Measurements from ENCODE around the gene ZCWPW1. TPM values are rescaled to one million over a fixed set of nuclear protein-coding genes. Genes with fewer than 3 reads are reported as not detected.

Gene ZCWPW1
- total RNA-seq, 1 donor from 2014 or later, result 1.3 TPM

- no peaks in the 10 kb centered on the region for H3K27me3 ChIP-seq (ENCODE audit: control insufficient read depth, insufficient read depth, low read length)
- no peak for DNase-seq (ENCODE audit: low read depth)
- no peak for TF ChIP-seq CTCF (IDR thresholded peaks at IDR 0.05; ENCODE audit: insufficient read depth, low read length, severe bottlenecking)
- H3K36me3 ChIP-seq (ENCODE audit: control insufficient read depth, insufficient read depth, low read length), result peaks cover 4% of the 10 kb centered on the region
- FAIRE-seq, result no peak
- no peak overlapping the region for H3K4me3 ChIP-seq (ENCODE audit: low read depth, low read length)
Observed at GRCh38 chr7:100475549-100475948, 47.0 kb upstream of the ZCWPW1 start.

- FAIRE-seq (no peak), DNase-seq (ENCODE audit: low read depth) (peak; percentile 61)
- H3K27me3 ChIP-seq (ENCODE audit: control insufficient read depth, insufficient read depth, low read length), result no peaks in the 10 kb centered on the region
- H3K36me3 ChIP-seq (ENCODE audit: control insufficient read depth, insufficient read depth, low read length), result peaks cover 5% of the 10 kb centered on the region
- no peak for TF ChIP-seq CTCF (IDR thresholded peaks at IDR 0.05; ENCODE audit: insufficient read depth, low read length, severe bottlenecking)
- no peak overlapping the region for H3K4me3 ChIP-seq (ENCODE audit: low read depth, low read length)
Observed at GRCh38 chr7:100472854-100473499, 44.5 kb upstream of the ZCWPW1 start.

- FAIRE-seq, result no peak
- H3K36me3 ChIP-seq (ENCODE audit: control insufficient read depth, insufficient read depth, low read length), result peaks cover 8% of the 10 kb centered on the region
- no peaks in the 10 kb centered on the region for H3K27me3 ChIP-seq (ENCODE audit: control insufficient read depth, insufficient read depth, low read length)
- no peak for TF ChIP-seq CTCF (IDR thresholded peaks at IDR 0.05; ENCODE audit: insufficient read depth, low read length, severe bottlenecking)
- DNase-seq (ENCODE audit: low read depth), result no peak
- H3K4me3 ChIP-seq (ENCODE audit: low read depth, low read length), result no peak overlapping the region
Observed at GRCh38 chr7:100472121-100472851, 43.8 kb upstream of the ZCWPW1 start.

- no peak for TF ChIP-seq CTCF (IDR thresholded peaks at IDR 0.05; ENCODE audit: insufficient read depth, low read length, severe bottlenecking)
- no peak overlapping the region for H3K4me3 ChIP-seq (ENCODE audit: low read depth, low read length)
- DNase-seq (ENCODE audit: low read depth), result no peak
- H3K27me3 ChIP-seq (ENCODE audit: control insufficient read depth, insufficient read depth, low read length), result no peaks in the 10 kb centered on the region
- no peak for FAIRE-seq
- H3K36me3 ChIP-seq (ENCODE audit: control insufficient read depth, insufficient read depth, low read length), result peaks cover 8% of the 10 kb centered on the region
Observed at GRCh38 chr7:100471021-100471420, 42.5 kb upstream of the ZCWPW1 start.

GRCh38 chr7:100469227-100470044 is 40.9 kb upstream of the ZCWPW1 start:
- TF ChIP-seq CTCF (IDR thresholded peaks at IDR 0.05; ENCODE audit: insufficient read depth, low read length, severe bottlenecking), result peak; percentile 100
- no peak overlapping the region for H3K4me3 ChIP-seq (ENCODE audit: low read depth, low read length)
- DNase-seq (ENCODE audit: low read depth) (peak; percentile 42), FAIRE-seq (no peak)
- H3K36me3 ChIP-seq (ENCODE audit: control insufficient read depth, insufficient read depth, low read length), result peaks cover 6% of the 10 kb centered on the region
- H3K27me3 ChIP-seq (ENCODE audit: control insufficient read depth, insufficient read depth, low read length), result no peaks in the 10 kb centered on the region
